Activated CD4-positive, CD25-positive, alpha-beta regulatory T cell treated with anti-CD3 and anti-CD28 coated beads, Interleukin-2, amount 50 U/mL, for 72 hours (primary cell): ENCODE data around the gene RERG.

ENCODE experiments used
- DNase-seq: peaks from one replicate; pipeline ENCODE4 v3.0.0; 2021

RERG gene

DNA sequence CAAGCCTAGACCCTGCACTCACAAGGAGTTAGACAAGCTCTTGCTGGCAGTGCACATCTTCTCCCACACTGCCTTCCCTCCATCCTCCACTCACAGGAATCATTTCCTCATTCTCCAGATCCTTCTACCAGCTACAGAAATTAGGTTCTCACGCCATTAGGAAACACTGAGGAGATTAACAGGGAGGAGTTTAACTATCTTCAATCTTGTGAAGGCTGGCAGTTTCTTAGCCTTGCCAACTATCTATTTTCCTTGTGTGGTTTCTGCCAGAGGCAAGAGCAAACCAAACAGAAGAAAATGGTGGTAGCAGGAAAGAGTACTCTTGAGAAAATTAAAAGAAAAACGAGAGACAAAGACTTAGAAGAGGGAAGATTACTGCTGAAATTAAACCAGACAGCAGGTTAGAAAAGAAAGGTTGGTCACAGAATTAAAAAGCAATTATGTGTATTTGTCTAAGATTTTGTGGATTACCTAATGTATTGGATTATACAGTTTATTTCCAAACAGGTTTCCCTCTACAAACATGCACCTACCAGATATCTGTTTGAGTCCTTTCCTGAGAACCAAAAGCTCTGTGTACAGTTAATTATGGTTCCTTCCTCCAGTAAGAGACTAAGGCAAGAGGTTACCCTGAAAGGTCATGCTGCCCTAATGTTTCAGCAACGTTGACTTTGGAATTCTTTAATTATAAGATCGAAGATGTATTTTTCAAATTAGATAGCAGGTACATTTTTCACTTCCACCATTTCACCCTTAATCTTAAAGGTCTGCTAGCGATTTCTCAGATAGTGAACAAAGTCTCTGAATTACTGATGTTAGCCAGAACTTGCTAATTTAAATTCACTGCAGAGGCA is 5.0 kb downstream of the RERG start:
- no peak for DNase-seq

DNA sequence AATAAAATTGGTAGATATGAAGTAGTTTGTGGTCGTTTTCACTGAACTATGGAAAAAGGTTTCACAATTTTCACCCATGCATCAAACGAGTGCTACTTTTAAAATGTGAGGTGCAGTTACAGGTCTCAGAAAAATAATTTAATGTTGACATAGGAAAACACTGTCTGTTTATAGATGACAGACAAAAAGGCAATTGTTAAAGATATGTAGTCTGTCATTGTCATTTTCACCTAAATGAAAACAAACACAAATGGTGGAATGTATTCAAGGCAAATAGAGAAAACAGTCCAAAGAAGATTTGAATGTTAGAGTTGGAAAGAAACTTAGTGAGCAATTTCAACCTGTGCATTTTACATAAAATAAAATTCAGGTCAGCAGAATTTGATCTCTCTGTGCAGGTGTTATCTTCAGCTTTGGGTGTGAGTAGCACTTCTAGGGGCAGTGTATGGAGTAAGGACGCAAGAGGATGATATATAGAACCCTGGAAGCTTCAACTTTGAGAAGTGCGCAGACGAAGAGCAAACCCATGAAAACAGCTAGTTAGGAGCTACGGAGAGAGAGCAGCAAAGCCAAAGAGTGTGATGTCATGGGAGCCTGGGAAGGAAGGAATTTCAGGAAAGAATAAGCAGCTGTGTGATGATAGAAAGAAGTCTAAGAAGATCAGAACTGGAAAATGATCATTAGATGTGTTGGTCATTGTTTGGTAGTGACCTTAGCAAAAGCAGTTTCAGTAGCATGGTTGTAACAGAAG is 6.2 kb downstream of the RERG start:
- DNase-seq = no peak

DNA sequence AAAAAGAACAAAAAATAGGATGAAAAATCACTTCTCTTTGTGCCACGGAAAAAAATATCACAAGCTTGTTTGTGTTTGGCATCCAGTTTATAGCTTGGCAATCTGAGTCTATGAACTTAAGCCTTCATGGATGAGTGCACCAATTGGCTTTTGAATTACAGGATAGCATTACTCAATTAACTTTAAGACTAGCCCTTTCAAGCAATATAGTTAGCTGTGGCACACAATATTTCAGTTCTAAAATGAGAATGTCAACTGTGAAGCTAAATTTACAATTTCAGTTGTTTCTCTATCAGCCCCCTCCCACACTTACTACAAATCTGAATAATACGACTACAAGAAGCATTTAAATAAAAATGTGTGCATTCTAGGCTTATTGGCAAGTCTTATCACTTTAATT is 8.3 kb downstream of the RERG start:
- no peak for DNase-seq

- DNase-seq = no peak
Measured at GRCh38 chr12:15209782-15210181, 11.4 kb downstream of the RERG start.

DNA sequence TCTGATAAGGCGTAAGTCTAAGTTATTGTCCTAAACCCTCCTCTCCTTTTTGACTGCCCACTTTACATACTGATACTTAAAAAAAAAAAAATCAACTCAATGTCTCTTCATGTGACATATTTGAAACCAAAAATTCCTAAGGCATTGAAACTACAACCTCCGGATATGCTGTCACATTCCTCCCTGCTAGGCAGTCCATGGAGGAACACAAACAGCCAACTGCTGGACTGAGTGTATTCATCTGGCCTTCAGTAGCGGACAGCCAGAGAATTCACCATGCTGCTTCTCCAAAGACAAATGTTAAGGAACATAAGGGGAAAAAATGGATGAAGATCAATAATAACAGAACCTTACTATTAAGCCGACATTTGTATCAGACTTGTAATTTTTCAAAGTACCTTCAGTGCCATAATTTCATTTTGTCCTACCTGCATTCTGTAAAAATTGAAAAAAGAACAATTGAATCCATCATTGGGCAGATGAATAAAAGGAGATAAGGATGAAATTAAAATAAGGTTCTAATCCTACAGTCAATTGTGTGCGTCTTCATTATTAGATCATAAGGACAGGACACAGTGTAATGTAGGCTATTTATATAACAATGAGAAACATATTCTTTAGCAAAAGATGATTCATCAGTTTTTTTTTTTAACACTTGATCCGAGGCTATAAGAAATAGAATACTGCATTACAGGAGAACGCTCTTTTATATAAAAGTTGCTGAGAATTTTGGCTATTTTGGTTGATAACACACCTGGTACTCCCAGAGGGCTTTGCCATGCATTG is 12.2 kb downstream of the RERG start:
- no peak for DNase-seq

DNA sequence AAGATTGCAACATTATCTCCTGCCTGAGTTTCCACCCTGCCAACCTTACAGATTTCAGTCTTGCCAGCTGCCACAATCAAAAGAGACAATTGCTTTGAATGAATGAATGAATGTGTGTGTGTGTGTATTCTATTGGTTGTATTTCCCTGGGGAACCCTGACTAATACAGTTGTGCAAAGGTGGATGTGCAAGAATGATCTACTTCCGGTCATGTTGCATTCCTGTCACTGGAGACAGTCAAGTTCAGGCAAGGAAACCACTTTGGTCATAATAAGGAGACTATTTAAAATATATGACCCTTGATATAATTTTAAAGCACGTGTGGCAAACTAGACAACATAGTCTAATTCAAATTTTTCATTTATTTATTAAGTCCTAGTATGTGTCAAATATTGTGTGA is 13.1 kb downstream of the RERG start:
- no peak for DNase-seq

GRCh38 chr12:15206831-15207389 is 14.3 kb downstream of the RERG start:
- no peak for DNase-seq

DNA sequence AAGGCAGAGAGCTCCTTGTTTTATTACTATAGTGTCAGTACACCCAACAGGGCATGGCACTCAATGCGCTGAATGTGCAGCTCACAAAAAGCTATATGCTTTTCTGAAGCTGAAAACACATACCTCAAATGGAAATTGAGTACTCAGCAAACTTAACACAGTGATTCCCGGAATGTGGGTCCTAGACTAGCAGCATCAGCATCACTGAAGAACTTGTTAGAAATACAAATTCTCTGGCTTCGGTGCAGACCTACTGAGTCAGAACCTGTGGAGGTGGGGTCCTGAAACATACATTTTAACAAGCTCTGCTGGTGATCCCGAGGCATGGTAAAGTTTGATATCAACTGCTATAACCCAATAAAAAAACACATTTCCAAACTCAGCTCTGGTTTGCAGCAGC is 14.9 kb downstream of the RERG start:
- no peak for DNase-seq

DNA sequence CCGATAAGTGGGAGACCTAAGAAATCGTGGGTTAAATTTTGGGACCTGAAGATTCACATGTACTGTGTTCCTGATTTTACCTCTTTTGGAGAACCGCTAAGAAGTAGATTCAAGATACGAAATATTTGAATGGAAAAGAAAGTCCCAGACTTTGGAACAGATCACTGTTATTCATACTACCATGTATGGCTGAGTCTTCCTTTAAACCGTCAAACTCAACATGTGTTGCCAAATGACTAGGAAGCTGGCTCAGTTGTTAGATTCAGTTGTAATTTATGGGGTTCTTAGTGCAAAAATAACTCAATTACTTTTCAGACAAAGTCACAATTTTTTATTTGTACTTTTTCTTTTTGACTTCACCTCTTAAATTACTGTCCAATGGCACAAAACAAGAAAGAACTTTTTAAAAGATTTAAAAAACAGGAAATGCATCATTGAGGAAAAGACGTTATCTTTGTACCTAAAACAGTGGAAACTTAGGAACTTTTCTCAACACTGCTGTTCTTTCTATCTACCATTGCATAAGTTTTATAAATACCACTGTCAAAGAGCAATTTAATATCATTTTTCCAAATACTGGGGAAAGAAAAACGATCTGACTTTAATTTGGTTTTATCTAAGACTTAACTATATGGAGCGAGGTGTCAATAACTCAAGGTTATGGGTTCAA is 15.7 kb downstream of the RERG start:
- DNase-seq = no peak

DNA sequence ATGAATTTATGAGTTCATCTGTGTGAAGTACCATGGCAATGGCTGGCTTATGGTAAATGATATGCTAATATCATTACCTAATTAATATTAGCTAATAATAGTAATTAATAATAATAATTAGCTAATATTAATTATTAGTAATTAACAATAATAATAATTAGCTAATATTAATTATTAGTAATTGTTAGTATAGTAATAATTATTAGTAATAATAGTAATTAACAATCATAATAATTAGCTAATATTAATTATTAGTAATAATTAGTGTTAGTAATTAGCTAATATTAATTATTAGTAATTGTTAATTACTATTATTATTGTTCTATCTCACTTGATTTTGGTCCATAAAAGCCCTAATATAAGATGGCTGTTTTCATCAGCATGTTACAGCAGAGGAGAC is 19.8 kb downstream of the RERG start:
- DNase-seq = no peak

GRCh38 chr12:15201056-15201455 is 20.2 kb downstream of the RERG start:
- DNase-seq = no peak

- no peak for DNase-seq
Measured at GRCh38 chr12:15200641-15201040, 20.6 kb downstream of the RERG start.

GRCh38 chr12:15199930-15200329 is 21.3 kb downstream of the RERG start:
- DNase-seq = no peak

DNA sequence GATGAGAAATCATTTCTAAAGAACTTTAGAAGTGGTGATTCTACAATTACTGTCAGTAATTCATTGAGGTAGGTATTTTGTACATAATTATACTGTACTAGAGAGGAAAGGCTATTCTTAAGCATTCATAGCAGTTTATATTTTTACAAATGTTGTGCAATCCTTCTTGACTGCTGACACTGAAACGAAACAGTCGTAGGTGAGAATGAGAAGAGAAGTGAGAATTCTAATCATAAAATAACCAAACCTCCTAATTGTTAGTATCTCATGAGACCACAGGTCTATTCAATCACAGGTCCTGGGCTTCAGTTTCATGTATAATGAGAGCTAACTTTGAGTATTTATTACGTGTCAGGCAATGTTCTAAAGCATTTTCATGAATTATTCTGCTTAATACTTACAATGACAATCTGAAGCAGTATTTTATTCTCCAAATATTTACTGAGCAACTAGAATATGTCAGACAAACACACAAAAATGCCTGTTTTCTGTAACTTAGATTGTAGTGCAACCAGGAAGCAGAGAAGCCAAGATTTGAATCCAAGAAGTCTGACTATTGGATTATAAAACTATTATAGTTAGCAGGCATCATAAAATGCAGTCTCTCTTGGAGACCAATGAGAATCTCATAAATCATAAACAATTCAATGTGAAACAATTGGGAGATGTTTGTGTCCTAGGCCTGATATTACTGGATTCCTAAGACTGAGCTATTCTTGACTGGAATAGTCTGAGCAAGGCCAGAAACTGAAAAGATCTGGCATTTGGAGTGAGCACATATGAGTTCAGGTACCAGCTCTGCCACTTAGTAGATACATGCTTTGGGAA is 24.3 kb downstream of the RERG start:
- DNase-seq = no peak

DNA sequence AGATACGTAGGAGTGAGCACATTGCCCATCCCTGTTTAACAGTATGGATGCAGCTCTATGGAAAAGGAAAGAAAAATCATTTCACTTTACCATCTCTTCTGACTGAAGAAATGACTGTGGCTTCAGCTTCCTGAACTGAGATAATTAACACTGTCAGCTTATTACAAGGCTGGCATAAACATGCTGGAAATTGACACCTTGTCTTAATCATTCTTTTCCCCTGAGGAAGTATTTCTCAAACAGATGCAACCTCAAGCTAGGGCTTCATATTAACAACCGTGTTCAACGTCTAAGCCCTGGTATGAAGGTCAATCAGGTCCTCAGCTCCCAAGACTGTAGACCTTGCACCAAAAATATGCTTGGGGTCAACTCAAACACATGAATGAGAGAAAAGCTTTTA is 25.0 kb downstream of the RERG start:
- no peak for DNase-seq

- DNase-seq = no peak
Measured at GRCh38 chr12:15194456-15195368, 26.5 kb downstream of the RERG start.

- no peak for DNase-seq
Measured at GRCh38 chr12:15193946-15194345, 27.3 kb downstream of the RERG start.

DNA sequence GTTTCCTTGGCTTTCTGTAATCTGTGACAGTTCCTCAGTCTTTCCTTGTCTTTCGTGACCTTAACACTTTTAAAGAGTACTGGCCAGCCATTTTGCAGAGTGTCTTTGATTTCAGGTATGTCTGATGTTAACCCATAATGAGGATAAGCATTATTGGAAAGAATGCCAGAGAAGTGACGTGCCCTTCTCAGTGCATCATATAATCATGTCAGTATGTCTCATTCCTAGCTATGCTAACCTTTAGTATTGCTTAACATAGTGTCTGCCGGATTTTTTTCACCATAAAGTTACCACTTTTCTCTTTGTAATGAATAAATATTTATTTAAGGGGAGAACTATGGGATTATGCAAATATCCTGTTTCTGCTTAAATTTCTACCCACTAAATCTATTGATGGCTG is 28.5 kb downstream of the RERG start:
- DNase-seq = no peak

DNA sequence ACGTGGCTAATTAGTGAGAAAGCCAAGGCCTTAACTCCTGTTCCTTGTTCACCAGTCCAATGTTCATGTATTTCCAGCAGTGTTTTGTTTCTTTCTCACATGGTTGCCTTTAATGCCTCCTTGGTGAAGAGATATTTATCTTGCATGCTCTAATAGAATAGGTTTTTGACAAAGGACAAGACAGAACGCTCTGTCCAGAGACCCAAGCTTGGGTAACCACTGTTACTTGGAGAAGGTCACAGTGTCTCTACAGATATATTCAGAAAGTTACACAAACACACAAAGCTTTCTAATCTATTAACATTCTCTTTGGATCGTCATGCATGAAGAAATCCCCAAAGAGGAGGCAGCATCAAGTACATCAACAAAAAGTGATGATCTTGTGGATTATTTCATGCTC is 33.1 kb downstream of the RERG start:
- DNase-seq = no peak

- no peak for DNase-seq
Measured at GRCh38 chr12:15186597-15186996, 34.6 kb downstream of the RERG start.

- no peak for DNase-seq
Measured at GRCh38 chr12:15184484-15184883, 36.7 kb downstream of the RERG start.
